Activated CD4-positive, alpha-beta memory T cell treated with anti-CD3 and anti-CD28 coated beads for 36 hours (primary cell): ENCODE results near the gene ADAMTSL3. TPM values are rescaled to one million over a fixed set of nuclear protein-coding genes. Genes with fewer than 3 reads are reported as not detected.

ENCODE experiments used
- CTCF ChIA-PET: fragments of 350-600 bp; sonication (Branson Sonifier 250); formaldehyde crosslinking; loops from one replicate; lab custom pipeline; 2021; ENCODE audit warnings: antibody characterized with exemption, inconsistent platforms; lab: Charles Lee
- POLR2A ChIA-PET: fragments of 350-600 bp; sonication (Branson Sonifier 250); formaldehyde crosslinking; loops from one replicate; lab custom pipeline; 2021; ENCODE audit warnings: antibody characterized with exemption; lab: Charles Lee
- DNase-seq: peaks from one replicate; pipeline ENCODE4 v3.0.0-alpha.2; 2020
- H3K27ac Mint-ChIP-seq: one replicate; pipeline ENCODE4 v1.8.0; 2021; ENCODE audit warnings: mixed read lengths
- H3K27me3 Mint-ChIP-seq: one replicate; pipeline ENCODE4 v1.8.0; 2021; ENCODE audit warnings: mixed read lengths
- H3K36me3 Mint-ChIP-seq: one replicate; pipeline ENCODE4 v1.8.0; 2021; ENCODE audit warnings: mixed read lengths
- H3K4me1 Mint-ChIP-seq: one replicate; pipeline ENCODE4 v1.8.0; 2021; ENCODE audit warnings: low read depth, mixed read lengths
- H3K4me3 Mint-ChIP-seq: one replicate; pipeline ENCODE4 v1.8.0; 2021; ENCODE audit warnings: mild to moderate bottlenecking, mixed read lengths
- H3K9me3 Mint-ChIP-seq: one replicate; pipeline ENCODE4 v1.8.0; 2021; ENCODE audit warnings: mixed read lengths
- intact Hi-C: fragments of 100-400 bp; cut with micrococcal nuclease; formaldehyde crosslinking; loops from one replicate; pipeline ENCODE4 v1.15.1; 2023
- total RNA-seq, 2 experiments: library from RNA; stranded (reverse); gene quantifications; one replicate each; pipeline ENCODE4 v1.2.3, GENCODE V29; 2021

ADAMTSL3 gene
- total RNA-seq, 2 experiments from 2014 or later, result not detected

DNA sequence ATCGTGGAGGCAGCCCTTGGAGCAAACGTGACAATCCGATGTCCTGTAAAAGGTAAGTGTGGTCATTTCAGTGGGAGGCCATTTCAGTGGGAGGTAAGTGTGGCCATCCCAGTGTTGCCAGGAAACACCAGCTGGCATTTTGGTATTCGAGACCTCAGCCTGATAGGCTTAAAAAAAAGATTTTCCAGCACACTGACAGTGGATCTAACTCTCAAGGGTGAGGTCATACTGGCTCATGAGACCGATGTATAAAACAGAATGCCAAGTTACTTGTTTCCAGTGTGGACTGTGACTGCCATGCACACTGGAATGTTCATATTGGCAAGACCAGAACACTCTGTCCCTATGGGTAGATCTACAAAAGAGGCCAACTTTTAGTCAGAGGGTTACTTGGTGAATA is 337.2 kb downstream of the ADAMTSL3 start:
- Mint-ChIP-seq H3K9me3 (no peaks in the 10 kb centered on the region), H3K36me3 (no peaks in the 10 kb centered on the region)
- POLR2A ChIA-PET, result no interaction called here

DNA sequence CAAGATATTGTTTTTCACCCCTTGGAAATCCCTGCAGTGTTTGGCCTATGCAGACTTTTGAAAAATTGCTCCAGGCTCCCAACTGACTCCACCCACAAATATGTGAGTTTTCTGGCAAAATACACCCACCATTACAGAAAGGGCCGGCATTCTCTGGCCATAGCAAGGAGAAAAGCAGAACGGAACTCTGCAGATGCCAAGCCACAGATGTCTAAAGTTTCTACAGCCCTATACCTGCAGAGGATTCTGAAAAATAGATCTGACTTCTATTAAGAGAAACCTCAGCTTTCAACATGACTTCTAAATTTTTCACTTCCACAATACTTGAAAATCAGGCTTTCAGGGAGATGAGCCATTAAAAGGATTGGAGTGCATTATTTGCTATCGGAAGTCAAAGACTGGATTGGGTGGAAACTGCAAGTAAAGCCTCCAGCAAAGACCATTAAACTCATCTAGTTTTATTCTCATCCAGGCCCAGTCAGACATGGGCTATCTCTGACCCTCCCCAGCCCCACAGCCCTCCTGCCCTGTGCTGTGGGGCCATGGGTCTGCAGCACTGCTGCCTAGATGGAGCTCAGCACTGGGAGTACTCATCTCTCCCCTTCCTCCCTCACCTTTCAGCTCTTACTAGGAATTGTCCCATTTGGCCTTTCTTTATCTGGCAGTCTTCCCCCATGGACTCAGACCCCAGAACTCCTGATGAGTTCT is 338.6 kb downstream of the ADAMTSL3 start:
- Mint-ChIP-seq H3K9me3 (no peaks in the 10 kb centered on the region), H3K4me3 (no peak overlapping the region), H3K4me1 (no peaks in the 10 kb centered on the region), H3K27me3 (no peaks in the 10 kb centered on the region), H3K27ac (no peak overlapping the region), H3K36me3 (no peaks in the 10 kb centered on the region)
- no peak for DNase-seq
- CTCF ChIA-PET, result no interaction called here
- intact Hi-C loops, result no loop called here
- POLR2A ChIA-PET, result no interaction called here

More for the DNA sequence above, 337.2 kb downstream of the ADAMTSL3 start:
- H3K27me3 Mint-ChIP-seq, result no peaks in the 10 kb centered on the region
- intact Hi-C loops, result no loop called here
- CTCF ChIA-PET, result no interaction called here
- no peak for DNase-seq
- no peak overlapping the region for H3K4me3 Mint-ChIP-seq
- no peaks in the 10 kb centered on the region for H3K4me1 Mint-ChIP-seq
- H3K27ac Mint-ChIP-seq, result no peak overlapping the region

DNA sequence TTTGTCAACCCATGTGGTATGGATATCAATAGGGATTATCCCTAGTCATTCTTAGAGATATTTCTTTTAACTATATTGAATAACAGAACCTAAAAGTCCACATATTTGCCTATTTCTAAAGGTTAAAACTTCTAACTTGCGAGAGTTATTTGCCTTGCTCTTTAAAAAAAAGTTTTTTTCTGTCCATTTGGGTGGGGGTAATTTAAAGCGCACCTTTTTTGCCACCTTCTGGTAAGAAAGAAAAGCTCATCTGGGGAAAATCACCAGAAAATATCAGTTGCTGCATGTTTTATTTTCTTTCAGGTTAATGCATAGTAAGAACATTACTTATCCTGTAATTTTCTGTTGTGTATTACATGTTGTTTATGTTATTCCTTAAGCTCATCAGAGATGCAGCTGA is 339.7 kb downstream of the ADAMTSL3 start:
- CTCF ChIA-PET, result no interaction called here
- H3K27ac Mint-ChIP-seq, result no peak overlapping the region
- POLR2A ChIA-PET, result no interaction called here
- intact Hi-C loops, result no loop called here
- H3K27me3 Mint-ChIP-seq, result no peaks in the 10 kb centered on the region
- H3K9me3 Mint-ChIP-seq, result no peaks in the 10 kb centered on the region
- no peak for DNase-seq
- H3K4me1 Mint-ChIP-seq, result no peaks in the 10 kb centered on the region
- H3K36me3 Mint-ChIP-seq, result no peaks in the 10 kb centered on the region
- H3K4me3 Mint-ChIP-seq, result no peak overlapping the region

DNA sequence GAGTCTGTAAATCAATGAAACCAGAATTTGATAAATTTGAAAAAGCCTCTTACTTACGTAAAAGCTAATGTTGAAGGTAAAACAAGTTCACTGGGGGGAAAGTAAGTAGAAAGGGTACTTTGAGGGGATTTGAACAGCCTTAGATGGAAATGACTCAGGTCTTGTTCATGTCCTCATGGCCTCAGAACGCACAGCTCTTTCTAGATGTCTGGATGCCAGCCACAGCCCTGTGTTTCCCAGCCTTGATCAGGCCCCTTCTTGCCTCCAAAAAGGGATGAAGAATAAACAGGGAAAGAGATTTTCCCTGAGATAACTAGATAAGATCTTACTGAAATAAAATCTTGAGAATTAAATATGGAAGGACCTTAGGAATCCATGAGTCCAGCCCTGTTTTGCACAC is 344.6 kb downstream of the ADAMTSL3 start:
- no peaks in the 10 kb centered on the region for H3K36me3 Mint-ChIP-seq
- no peak overlapping the region for H3K27ac Mint-ChIP-seq
- no peak for DNase-seq
- ChIA-PET POLR2A (no interaction called here), CTCF (no interaction called here)
- no peaks in the 10 kb centered on the region for H3K27me3 Mint-ChIP-seq
- no peaks in the 10 kb centered on the region for H3K9me3 Mint-ChIP-seq
- H3K4me1 Mint-ChIP-seq, result no peaks in the 10 kb centered on the region
- no peak overlapping the region for H3K4me3 Mint-ChIP-seq
- intact Hi-C loops, result no loop called here

DNA sequence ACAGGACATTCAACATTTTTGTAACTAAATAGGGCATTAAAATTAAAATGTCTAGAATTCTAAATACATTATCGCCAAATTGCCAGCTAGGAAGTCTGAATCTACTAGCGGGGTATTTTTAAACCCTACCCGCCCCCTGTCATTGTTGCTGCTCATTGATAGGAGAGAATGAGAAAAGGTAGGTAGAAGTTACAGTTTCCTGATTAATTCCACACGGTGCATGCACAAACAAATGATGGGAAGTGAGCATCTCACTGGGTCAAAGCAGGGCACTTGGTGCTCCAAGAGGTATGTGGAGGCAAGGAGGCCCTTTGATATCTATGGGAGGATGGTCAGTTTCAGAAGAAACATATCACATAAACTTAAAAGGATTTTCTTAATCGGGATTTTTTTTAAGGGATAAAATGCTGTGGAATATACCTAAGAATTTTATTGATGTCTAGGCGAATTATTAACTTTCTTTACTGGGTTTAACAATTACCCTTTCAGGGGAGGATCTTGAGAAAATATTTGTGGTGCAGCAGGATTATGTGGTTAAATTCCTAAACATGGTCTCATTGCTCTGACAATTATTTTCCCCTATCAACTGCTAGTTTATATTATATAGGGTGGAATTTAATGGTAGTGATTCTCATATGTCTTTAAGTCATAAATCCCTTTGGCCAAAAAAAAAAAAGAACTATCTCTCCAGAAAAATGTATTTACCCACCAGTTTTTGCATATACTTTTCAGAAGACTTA is 345.6 kb downstream of the ADAMTSL3 start:
- no peaks in the 10 kb centered on the region for H3K9me3 Mint-ChIP-seq
- H3K4me3 Mint-ChIP-seq, result no peak overlapping the region
- no peaks in the 10 kb centered on the region for H3K36me3 Mint-ChIP-seq
- no peak overlapping the region for H3K27ac Mint-ChIP-seq
- intact Hi-C loops, result no loop called here
- DNase-seq, result no peak
- CTCF ChIA-PET, result no interaction called here
- H3K4me1 Mint-ChIP-seq, result no peaks in the 10 kb centered on the region
- H3K27me3 Mint-ChIP-seq, result no peaks in the 10 kb centered on the region
- POLR2A ChIA-PET, result no interaction called here

DNA sequence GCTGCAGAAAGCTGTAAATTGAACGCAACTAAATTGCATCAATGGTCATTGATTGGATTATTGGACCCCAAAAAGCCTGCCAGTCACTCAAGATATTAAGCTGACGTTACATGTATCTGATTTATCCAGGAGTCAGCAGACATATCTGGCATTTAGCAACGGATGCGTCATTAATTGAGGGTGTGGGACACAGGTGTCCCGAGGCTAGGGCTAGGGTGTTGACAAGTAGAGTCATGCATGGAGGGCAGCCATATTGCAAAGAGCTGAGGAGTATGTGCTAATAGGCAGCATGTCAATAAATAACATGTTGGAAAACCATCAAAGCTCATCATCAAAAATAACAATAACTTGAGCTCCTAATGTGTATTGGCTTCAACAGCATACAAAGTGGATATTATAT is 347.1 kb downstream of the ADAMTSL3 start:
- CTCF ChIA-PET, result no interaction called here
- POLR2A ChIA-PET, result no interaction called here
- H3K4me1 Mint-ChIP-seq, result no peaks in the 10 kb centered on the region
- H3K27me3 Mint-ChIP-seq, result no peaks in the 10 kb centered on the region
- H3K9me3 Mint-ChIP-seq, result no peaks in the 10 kb centered on the region
- no peak for DNase-seq
- H3K36me3 Mint-ChIP-seq, result no peaks in the 10 kb centered on the region
- no peak overlapping the region for H3K27ac Mint-ChIP-seq
- intact Hi-C loops, result no loop called here
- H3K4me3 Mint-ChIP-seq, result no peak overlapping the region

DNA sequence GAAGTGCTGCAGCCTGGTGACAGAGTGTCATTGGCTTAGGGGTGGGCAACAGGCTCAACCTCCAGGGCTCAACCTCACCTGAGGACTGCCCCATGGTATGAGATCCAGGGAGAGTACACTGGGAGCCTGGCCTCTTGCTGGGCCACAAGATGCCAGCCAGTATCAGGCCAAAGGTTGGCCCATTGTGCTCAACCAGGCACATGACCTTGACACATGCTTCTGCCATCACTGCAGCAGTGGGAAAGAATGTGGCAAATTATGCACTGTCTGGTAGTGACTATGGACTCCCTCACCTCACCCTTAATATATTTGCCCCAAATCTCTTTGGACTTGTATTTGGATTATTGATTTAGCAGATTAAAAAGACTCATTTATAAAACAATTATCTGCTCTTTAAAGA is 347.7 kb downstream of the ADAMTSL3 start:
- ChIA-PET POLR2A (no interaction called here), CTCF (no interaction called here)
- no peak overlapping the region for H3K4me3 Mint-ChIP-seq
- no peaks in the 10 kb centered on the region for H3K4me1 Mint-ChIP-seq
- H3K36me3 Mint-ChIP-seq, result no peaks in the 10 kb centered on the region
- intact Hi-C loops, result no loop called here
- DNase-seq, result no peak
- no peaks in the 10 kb centered on the region for H3K27me3 Mint-ChIP-seq
- H3K27ac Mint-ChIP-seq, result no peak overlapping the region
- H3K9me3 Mint-ChIP-seq, result no peaks in the 10 kb centered on the region

DNA sequence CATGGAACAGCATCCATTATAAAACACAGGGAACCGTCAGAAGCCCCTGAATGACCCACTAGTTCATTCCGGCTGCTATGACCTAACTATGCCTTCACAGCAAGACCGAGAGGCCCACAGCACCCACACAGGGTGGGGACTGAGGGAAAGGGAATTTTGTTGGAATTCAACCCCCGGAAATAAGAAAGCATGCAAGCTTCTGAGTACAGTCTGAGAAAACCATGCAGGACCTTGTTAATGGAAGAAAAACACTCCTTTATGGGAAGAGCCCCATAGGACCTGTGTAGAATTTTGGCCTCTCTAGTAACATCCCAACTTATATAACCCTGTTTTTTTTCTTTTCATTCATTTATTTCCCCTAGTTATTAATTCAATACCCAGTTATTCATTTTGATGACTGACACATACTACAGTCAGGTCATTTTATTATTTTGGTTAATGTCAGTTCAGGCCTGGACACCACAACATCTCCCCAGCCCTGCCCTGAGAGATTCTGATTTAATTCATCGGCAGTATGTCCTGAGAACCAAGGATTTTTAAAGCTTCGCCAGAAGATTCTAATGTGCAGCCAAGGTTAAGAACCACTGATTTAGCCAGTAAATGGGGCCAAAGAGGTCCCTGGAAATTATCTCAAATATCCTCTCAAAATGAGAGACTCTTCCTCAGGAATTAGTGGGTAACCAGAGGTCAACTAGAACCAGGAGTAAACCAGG is 350.0 kb downstream of the ADAMTSL3 start:
- Mint-ChIP-seq H3K4me1 (no peaks in the 10 kb centered on the region), H3K4me3 (no peak overlapping the region), H3K27ac (no peak overlapping the region), H3K9me3 (no peaks in the 10 kb centered on the region), H3K27me3 (no peaks in the 10 kb centered on the region), H3K36me3 (no peaks in the 10 kb centered on the region)
- POLR2A ChIA-PET, result no interaction called here
- DNase-seq, result no peak
- CTCF ChIA-PET, result no interaction called here
- intact Hi-C loops, result no loop called here

DNA sequence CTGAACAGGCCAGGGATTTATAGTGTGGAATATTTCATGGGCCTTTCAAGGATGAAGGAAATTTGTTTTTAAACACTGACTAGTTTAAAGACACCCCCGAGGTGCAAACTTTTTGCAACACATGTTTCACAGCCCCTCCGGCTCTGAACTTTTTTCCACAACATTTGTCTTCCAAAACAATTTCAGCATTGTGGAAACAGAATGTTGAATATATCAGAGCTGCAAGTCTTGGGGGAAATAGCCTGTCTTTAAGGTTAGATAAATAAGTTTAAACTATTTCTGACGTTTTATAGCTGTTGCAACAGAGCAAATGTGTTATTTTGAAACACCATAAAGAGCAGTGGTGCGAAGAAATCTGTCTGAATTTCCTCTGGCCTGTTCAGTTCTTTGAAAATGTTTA is 352.5 kb downstream of the ADAMTSL3 start:
- H3K27ac Mint-ChIP-seq, result no peak overlapping the region
- DNase-seq, result no peak
- H3K27me3 Mint-ChIP-seq, result no peaks in the 10 kb centered on the region
- H3K4me1 Mint-ChIP-seq, result no peaks in the 10 kb centered on the region
- ChIA-PET POLR2A (no interaction called here), CTCF (no interaction called here)
- no peaks in the 10 kb centered on the region for H3K9me3 Mint-ChIP-seq
- H3K4me3 Mint-ChIP-seq, result no peak overlapping the region
- intact Hi-C loops, result no loop called here
- no peaks in the 10 kb centered on the region for H3K36me3 Mint-ChIP-seq

DNA sequence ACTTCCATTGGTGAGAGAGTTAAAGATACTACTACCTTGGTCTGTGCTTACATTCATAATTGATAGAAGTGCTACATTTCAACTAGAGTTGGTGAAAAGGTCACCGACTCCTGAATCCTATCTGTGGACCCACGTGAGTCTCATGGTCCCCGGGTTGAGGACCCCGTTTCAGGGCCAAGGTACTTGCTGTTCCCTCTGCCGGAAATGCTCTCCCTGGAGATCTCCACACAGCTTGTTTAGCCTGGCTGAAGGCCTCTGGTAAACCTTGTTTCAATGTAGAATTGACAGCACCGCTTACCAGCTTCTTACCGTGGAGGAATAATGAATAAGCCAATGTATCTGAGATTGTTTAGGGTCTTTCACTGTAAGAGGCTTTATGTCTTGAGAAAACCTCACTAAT is 355.7 kb downstream of the ADAMTSL3 start:
- DNase-seq, result no peak
- ChIA-PET POLR2A (no interaction called here), CTCF (interaction anchor here (1.0 kb wide), 1 partner anchor 14 kb away, joined by 3 read pairs; no protein-coding TSS in a partner anchor)
- H3K4me3 Mint-ChIP-seq, result no peak overlapping the region
- intact Hi-C loops, result no loop called here
- no peaks in the 10 kb centered on the region for H3K27me3 Mint-ChIP-seq
- H3K36me3 Mint-ChIP-seq, result no peaks in the 10 kb centered on the region
- H3K27ac Mint-ChIP-seq, result no peak overlapping the region
- peaks cover 4% of the 10 kb centered on the region for H3K9me3 Mint-ChIP-seq
- no peaks in the 10 kb centered on the region for H3K4me1 Mint-ChIP-seq

DNA sequence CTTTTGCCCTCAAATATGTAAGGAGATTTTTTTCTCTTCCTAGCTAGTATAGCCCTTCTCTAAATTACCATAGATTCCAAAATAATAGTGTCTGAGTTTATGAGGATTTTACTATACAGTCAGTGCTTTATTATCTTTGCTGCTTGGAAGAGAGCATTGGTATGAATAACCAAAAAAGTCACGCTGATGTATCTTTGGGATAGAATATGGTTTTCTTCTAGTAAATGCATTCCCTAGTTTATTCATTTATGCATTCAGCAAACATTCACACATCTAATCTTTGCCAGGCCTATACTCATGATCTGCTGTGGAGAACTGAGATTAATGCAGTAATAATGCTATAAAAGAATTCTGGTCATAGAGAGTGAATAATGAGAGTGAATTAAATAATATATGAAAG is 356.3 kb downstream of the ADAMTSL3 start:
- H3K36me3 Mint-ChIP-seq, result no peaks in the 10 kb centered on the region
- intact Hi-C loops, result no loop called here
- ChIA-PET POLR2A (no interaction called here), CTCF (no interaction called here)
- H3K4me3 Mint-ChIP-seq, result no peak overlapping the region
- H3K9me3 Mint-ChIP-seq, result peaks cover 4% of the 10 kb centered on the region
- no peaks in the 10 kb centered on the region for H3K27me3 Mint-ChIP-seq
- no peaks in the 10 kb centered on the region for H3K4me1 Mint-ChIP-seq
- no peak for DNase-seq
- no peak overlapping the region for H3K27ac Mint-ChIP-seq

DNA sequence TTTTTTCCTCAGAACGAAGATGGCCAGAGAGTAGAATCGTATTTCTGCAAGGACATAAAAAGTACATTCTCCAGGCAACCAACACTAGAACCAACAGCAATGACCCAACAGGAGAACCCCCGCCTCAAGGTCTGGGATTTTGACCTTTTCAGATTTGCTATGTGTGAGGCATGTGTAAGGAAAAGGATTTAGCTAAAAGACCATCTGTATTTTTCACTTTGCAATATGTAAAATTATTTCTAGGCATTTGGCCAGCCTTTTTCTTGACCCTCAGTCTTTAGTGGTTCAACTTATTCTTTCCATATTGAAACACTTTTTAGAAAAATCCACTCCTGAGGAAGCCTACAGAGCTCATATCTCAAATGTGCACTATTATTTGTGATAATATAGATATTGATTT is 362.4 kb downstream of the ADAMTSL3 start:
- no peaks in the 10 kb centered on the region for H3K4me1 Mint-ChIP-seq
- CTCF ChIA-PET, result interaction anchor here (0.6 kb wide), 1 partner anchor 241 kb away, joined by 7 read pairs; no protein-coding TSS in a partner anchor
- no peak overlapping the region for H3K4me3 Mint-ChIP-seq
- H3K36me3 Mint-ChIP-seq, result no peaks in the 10 kb centered on the region
- no peak overlapping the region for H3K27ac Mint-ChIP-seq
- DNase-seq, result no peak
- POLR2A ChIA-PET, result no interaction called here
- no peaks in the 10 kb centered on the region for H3K27me3 Mint-ChIP-seq
- intact Hi-C loops, result no loop called here
- peaks cover 4% of the 10 kb centered on the region for H3K9me3 Mint-ChIP-seq
